HG03159 (cell line): ENCODE data around the gene PTGDR2.

Experiments used
- ATAC-seq: cut with Tn5 transposase; IDR thresholded peaks from one replicate; pipeline ENCODE4 v1.9.1; 2021; ENCODE audit warnings: mild to moderate bottlenecking, moderate library complexity; ENCODE audit not compliant: unreplicated experiment

Gene PTGDR2

DNA sequence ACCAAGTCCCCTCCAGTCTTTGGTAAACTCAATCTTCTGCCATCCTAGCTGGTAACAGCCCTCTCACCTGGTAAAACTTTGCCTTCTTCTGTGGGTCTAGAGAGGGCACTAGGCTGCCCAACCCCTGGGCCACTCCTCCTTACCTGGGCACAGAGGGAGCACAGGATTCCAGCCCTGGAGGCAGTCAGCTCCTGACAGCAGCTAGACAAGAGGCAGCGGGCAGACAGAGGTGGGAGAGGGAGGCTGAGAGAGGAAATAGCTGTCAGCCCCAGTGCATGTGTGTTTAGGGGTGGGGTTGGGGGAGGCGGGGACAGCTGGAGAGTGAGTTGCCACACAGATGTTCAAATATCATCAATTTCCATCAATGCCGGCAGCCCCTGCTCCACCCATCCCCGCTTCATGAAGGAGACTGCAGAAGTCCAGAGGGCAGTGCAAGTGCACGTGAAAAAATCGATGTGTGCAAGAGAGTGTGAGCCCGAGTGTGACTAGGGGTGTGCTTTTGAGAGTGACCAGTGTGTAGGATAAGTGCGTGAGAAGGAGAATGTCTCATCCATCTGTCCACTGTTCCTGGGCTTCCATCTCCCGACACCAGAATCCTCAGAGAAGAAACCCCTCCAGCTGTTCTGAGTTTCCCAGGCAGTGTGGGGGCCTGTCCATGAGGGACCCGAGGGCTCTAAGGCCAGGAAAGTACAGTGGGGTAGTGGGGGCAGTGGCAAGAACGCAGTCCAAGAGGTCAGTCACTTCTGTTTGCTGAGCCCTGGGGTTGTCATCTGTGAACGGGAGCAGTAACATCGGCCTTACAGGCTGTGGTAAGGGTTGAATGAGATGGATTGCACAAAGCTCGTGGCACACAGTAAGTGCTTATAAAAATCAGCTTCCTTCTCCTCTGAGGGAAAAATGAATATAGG lies at the start of gene PTGDR2:
Gene PTGDR2, minus strand, starts transcription at position 225 of the 908 bp plus-strand sequence. CDS start 2,228 bp downstream, outside the sequence.
- no peak for ATAC-seq

DNA sequence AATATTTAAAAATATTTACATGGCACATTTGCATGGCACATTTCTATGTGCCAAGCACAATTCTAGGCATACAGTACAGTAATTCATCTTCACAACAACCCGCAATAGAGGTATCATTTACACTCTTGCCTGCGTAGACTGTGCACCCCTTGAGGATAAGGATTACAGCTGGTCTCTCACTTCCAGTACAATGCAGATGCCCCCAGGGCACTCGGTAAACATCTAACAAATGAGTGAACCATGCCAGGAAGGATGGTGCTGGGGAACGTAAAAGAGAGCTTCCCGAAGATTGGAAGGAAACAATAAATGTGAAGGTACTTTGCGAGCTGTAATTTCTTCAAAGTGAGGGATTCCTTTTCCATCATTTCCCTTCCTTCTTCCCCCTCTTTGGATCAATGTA lies 49.3 kb upstream of the PTGDR2 start:
- no peak for ATAC-seq

DNA sequence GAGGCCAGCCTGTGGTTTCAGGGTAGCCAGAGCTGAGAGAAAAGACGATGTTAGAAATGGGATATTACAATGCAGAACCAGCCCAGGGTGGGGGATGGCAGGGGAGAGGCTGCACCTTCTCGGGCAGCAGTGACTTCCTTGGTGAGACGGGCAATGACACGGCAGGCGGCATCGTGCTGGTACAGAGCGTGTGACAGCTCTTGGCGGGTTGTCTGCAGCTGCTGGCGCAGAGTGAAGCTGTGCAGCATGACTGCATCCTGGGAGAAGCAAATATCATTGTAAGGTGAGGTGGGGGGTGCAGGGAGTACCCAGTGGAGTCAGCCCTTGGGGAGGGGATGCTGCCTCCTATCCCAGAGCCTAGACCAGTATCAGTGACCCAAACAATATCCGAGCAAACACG lies 46.9 kb upstream of the PTGDR2 start:
- no peak for ATAC-seq

DNA sequence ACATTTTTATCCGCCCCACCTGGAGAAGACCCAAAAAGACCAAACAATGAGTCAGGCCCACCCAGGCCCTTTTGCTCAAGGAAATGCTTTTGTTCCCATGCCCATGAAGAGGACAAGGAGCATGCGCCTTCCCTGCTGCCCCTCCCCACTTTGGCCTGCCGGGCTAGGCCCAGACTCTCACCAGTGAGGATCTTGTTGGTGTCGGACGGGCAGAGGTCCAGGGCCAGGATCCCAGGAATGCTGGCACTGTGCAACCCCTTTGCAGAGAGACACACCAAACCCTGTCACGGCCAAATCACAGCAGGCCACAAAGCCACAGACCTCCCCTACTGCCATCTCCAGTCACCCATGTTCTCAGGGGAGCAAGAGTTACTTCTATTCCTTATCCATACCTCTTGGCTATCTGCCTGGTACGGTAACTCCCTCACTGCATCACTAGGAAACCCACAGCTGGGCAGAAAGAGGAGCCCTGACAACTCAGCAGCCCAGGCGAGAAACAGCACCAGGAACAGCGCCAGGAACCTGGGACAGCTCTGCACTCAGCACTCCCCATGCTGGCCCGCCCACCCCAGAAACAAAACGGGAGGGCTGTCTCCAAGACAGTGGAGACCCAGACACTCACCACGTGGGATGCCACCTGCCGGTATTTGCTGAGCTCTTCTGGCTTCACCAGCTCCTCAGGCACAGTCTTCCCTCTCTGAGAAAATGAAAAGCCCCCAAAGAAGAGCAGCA lies 45.1 kb upstream of the PTGDR2 start:
- ATAC-seq = no peak

DNA sequence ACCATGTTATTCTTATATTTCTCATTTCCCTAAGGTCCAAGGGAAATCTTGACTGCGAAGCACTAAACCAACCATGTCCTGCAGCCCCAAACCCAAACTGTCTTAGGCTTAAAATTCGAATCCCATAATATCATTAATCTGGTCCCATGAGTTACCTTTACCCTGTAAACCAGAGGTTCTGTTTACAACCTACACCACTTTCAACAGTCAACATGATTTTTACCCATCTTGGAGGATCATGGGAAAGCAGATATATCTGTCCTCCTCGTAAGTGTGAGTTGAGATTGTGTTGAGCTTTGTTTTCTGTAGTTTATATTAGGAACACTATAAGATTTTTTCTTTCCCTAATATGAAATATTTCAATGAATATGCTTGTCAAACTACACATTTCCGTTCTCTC lies 44.2 kb upstream of the PTGDR2 start:
- ATAC-seq = no peak

DNA sequence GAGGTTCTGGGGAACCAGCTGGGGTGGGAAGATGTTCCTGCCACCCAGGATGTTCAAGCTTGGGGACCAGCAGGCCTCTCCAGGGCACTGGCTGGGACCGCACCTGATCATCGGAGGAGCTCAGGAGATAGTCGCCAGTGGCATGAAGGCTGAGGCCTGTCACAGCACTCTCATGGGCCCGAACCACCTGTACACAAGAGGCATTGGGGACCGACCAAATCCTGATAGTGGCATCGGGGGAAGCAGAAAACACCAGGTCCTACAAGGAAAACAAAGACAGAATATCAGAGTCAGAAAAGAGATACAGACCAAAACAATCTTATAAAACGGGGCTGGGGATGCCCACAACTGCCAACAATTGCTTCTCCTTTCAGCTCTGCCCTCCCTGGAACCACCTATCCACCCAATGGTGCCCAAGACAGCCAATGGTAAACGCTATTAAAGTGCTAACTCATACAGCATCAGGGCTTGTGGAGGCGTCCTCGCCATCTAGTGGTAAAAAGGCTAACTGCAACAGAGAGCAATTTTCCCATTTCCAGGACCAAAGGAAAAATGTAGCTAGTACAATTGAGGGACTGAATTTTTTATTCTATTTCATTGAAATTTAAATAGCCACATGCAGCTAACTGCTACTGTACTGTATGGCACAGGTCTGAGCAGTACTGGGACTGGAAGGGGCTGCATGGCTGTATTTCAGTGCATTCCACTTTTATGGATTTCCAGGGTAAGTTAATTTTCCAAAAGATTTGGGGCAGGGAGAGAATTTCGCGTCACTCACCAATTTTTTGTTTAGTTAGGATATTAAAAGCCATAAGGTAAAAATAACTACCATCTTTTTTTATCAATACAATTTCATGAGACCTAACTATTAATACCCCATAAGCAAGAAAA lies 43.5 kb upstream of the PTGDR2 start:
- ATAC-seq = no peak

DNA sequence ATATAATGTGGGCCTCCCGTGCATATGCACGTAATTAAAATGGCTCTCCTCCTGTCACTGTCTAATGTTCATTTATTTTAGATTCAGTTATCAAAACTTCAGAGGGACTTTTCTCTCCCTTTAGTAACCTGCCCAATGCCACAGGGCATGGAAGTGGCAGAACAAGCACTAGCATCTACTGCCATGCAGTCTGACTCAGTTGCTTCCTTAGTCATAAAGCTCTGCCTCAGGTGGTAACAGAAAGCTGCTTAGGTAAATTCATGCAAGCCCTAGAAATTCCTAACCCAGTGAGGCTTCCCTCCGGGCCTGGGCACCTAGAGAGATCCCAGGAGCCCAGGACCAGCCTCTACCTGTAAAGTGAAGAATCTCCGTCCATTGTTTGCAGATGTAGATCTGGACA lies 41.7 kb upstream of the PTGDR2 start:
- ATAC-seq = no peak

DNA sequence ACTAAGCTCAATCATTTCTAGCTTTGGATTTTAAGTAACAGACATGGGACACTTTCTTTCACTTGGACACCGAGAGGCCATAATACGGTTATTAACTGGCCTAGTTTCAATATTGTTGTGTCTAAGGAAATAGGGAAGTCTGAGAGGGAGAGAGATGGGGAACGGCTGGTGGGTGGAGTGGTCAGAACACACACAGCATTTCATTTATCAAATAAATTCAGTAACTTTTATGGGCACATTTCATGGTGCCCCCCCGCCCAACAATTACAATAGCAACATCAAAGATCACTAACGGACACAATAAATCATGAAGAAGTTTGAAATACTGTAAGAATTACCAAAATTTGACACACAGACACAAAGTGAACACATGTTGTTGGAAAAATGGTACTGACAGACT lies 39.9 kb upstream of the PTGDR2 start:
- ATAC-seq = no peak

DNA sequence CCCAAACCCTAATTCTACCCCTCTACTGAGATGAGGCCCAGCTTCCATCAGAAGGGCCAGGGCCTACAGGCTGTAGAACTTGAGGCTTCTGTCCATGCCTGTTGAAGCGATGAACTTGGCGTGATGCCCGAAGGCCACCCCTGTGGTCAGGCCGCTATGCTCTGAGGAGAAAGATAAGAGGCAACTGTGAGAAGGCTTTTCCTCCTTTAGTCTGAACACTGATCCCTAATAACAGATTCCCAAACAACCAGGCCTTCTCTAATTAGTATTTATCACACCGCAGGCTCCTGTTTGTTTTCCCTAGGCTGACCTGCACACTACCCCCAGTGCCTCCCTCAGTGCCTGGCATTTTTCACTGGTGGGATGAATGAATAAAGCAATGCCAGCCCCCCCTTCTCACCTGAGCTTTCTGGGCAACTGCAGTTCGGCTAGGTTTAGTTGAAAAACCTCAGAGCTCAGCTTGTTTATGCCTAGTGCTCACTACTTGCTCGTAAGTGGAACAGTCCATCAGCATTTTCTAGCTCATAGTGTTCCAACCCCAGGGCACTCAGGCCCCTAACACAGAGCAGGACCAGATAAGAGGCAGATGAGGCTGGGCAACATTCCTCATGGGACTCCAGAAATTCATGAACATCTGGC lies 35.5 kb upstream of the PTGDR2 start:
- no peak for ATAC-seq

DNA sequence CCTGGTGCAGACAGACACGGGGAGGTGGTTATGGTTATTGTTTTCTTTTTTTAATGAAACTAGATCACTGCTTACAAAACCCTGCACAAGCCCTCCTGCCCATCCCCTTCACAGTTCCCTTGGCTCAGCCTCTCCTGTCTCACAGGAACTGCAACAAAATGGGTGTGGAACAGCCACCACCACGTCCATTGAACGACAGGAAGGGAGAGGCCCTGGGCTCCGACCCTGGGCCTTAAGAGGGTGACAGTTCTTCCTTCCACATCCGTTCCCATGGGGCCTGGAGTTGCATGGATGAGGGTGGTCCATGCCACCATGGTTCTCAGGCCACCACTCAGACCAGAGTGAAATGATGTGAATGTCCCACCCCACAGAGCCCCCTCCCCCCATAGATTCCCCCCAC lies 34.9 kb upstream of the PTGDR2 start:
- ATAC-seq = no peak

DNA sequence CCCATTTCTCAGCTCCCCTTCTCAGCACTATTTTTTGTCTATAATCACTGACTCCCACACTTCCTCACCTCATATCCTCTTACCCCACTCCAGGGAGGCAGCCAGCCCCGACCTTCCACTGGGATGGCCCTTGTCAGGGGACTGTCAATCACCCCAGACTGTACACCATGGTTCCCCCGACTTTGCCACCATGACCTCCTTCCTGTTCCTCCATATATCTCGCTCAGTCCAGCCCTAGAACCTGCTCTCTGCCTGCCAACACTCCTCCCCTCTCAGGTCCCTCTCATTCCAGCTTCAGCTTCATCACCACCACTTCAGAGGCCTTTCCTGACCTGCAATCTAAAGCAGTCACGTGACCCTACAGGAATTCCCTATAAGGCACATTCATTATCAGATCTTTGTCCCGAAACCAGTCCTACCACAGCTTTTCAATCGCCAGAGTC lies 34.1 kb upstream of the PTGDR2 start:
- ATAC-seq = no peak

DNA sequence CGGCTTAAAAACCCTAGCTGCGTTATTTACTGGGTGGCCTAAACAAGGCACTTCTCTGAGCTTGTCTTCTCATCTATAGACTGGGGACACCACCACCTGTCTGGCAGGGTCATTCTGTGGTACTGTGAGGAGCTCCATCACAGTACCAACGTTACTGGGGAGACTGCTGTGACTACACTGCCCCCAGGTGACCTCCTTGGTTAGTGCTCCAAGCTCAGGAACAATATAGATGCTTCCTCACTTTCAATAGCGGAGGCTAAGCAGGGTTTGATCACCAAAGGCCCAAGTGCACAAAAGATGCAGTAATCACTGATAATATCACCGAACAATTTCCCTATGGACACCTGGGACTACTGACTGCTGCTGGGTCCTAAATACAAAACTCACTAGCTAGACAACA lies 31.8 kb upstream of the PTGDR2 start:
- no peak for ATAC-seq

DNA sequence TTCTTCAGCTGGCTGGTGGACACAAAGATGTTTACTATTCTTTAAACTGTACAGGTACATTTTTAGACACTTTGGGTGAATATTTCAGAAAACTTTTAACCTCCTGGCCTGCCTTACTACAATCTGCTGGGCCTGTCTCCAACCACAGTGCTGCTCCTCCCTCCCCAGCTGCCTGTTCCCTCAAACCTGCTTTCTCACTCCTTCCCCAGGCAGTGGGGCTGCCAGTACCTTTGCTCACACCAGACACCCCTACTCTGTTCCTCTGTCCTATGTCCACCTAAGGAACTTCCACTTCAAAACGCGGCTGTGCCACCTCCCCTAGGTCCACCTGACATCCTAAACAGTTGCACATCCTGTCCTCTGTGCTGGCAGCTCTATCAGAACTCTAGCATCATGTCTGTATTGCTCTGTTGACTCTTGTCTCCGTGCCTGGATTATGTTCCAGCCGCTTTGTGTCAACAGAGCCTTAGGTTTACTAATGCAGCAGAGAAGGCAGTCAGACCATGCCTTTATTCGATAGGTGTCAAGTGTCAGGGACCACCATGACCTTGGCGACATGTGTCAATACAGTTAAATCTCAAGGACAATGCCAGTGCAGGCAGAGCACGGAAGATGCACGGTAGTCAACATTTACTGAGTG lies 25.0 kb upstream of the PTGDR2 start:
- ATAC-seq = no peak

DNA sequence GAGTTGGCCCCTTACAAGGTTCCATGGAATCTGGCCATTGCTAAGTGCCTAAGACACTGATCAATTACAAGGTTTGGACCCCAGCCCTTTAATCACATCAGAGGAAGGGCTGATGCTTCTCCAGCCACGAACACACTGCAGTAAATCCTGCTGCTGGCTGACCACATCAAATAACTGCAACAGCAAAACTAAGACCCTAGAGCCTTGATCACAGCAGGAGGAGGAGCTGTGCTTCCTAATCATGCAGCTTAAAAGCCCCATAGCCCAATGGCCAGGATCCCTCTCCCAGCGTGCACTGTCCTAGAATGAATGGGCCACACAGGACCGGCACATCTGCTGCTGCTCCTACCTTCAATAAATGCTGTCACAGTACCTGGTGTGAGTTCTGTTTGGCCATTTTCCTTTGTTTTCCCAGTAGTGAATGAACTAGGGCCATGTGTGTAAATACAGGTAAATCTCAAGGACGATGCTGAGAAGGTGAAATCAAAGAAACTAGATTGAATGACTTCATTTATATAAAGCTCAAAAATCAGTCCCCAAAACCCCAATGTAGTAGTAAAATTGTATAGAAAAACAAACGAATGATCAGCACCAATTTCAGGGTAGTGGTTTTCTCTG lies 24.3 kb upstream of the PTGDR2 start:
- no peak for ATAC-seq

DNA sequence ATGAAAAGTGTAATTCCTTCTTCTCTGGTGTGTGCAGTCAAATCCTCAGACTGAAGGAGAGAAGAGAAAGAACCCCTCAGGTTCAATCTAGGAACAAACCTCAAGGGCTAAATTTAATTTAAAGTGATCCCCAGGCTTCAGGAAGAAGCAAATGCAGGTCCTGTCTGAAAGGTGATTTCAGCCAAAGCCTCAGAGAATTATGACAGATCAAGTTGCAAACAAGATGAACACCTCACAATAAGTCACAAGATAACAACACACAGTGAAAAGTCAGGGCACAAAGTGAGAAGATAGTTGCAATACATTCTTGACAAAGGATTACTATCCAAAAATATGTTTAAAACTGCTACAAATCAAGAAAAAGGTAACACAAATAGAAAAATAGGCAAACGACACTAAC lies 23.4 kb upstream of the PTGDR2 start:
- ATAC-seq = no peak

DNA sequence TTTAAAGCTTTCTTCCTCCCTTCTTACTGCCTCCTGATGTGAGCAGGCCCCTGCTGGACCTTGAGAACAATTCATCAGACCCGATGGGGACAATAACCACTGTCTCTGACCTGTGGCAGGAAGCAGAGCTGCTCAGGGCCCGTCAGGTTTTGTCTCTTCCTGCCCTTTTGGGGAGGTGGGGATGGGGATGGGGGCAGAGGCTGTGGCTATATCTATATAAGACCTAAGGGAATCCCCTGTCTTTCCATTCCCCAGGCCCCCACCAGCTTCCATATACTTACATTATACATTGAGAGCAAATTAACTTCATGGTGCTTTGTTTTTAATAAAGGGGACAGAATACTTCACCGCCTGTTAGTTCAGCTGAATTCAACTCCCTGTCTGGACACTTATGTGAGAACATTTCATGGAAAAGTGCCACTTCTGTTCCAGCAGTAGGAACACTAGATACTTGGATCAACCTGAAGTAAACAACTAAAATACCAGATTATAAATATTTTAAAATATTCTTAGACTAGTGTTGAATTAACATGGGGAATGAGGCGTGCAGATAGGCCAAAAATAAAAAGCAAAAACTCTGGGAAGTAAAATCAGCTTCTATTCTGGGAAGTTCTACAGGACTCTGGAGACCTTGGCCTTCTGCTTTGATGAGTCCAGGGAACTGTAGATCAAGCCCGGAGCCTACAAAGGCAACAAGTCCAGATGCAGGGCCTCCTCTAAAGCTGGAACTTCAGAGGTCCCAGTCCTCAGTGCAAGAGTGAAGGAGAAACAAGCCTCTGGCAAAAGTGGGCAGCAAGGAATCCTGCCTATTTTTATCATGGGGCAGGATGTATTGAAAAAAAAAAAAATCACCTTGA lies 22.7 kb upstream of the PTGDR2 start:
- ATAC-seq = no peak

DNA sequence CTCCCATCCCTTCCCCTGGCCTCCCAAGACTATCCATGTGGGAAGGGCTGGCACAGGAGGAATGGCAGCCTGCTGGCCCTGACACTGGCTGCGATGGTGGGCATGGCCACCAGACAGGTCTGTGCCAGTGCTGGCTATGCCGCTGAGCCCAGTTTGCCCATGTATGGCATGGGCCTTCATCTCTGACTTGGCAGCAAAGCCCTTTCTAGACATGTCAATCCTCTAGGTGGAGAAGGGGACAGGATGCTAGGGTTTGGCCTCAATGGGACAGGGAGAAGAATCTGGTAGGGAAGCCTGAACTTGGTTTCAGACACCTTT lies 20.4 kb upstream of the PTGDR2 start:
- ATAC-seq = no peak

DNA sequence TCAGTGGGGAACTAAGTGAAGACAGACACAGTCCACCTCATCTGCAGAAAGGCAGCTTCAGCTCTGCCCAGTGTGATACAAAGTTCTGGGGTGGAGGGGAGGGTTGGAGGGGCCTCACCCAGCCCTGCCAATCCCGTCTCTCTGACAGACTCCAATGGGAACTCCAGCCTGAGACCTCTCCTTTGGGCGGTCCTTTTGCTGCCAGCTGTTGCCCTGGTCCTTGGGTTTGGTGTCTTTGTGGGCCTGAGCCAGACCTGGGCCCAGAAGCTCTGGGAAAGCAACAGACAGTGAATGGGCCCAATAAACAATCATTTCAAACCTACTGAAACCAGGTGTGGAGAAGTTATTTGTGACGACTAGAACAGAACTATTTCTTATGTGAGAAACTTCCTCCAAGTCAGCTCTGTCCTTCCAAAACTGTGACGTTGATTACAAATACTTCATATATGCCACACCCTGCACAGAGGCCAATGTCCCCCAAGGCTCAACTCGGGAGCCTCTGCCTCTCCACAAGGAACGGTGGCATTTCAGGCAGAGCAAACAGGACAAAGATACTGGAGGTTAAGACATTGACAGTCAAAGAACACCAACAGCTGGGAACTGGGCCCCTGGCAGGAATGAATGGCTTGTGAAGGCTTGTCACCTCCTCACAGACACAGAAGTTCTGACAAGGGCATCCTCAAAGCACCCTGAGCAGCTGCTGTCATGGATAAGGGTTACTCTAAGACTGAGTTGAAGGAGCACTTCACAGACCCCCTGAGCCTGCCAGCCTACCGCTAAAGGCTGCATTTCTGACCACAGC lies 19.8 kb upstream of the PTGDR2 start:
- ATAC-seq = no peak
